ENCODE results near the gene RNLS.

The RNLS gene

GRCh38 chr10:88249450-88249849 is 333.7 kb downstream of the RNLS start:
- DNase-seq: no peak

GRCh38 chr10:88246675-88247074 is 336.4 kb downstream of the RNLS start:
- no peak for DNase-seq

- no peak for DNase-seq
Measured at GRCh38 chr10:88245974-88246511, 337.1 kb downstream of the RNLS start.

- DNase-seq: no peak
Measured at GRCh38 chr10:88244781-88245625, 338.1 kb downstream of the RNLS start.

- no peak for DNase-seq
Measured at GRCh38 chr10:88243836-88244730, 339.0 kb downstream of the RNLS start.

- DNase-seq: no peak
Measured at GRCh38 chr10:88243202-88243744, 339.8 kb downstream of the RNLS start.

GRCh38 chr10:88241501-88241900 is 341.6 kb downstream of the RNLS start:
- no peak for DNase-seq

GRCh38 chr10:88239212-88239611 is 343.9 kb downstream of the RNLS start:
- no peak for DNase-seq

GRCh38 chr10:88238615-88238914 is 344.6 kb downstream of the RNLS start:
- no peak for DNase-seq

GRCh38 chr10:88237896-88238614 is 345.1 kb downstream of the RNLS start:
- no peak for DNase-seq

GRCh38 chr10:88236121-88236743 is 346.9 kb downstream of the RNLS start:
- DNase-seq: no peak

GRCh38 chr10:88234297-88234696 is 348.8 kb downstream of the RNLS start:
- no peak for DNase-seq

GRCh38 chr10:88233870-88234269 is 349.2 kb downstream of the RNLS start:
- no peak for DNase-seq

GRCh38 chr10:88232983-88233543 is 350.1 kb downstream of the RNLS start:
- no peak for DNase-seq

GRCh38 chr10:88232029-88232895 is 350.9 kb downstream of the RNLS start:
- no peak for DNase-seq

GRCh38 chr10:88230251-88230650 is 352.9 kb downstream of the RNLS start:
- DNase-seq: no peak

GRCh38 chr10:88228130-88228529 is 355.0 kb downstream of the RNLS start:
- no peak for DNase-seq

- DNase-seq: no peak
Measured at GRCh38 chr10:88227342-88228018, 355.6 kb downstream of the RNLS start.

- no peak for DNase-seq
Measured at GRCh38 chr10:88226891-88227290, 356.2 kb downstream of the RNLS start.

- no peak for DNase-seq
Measured at GRCh38 chr10:88226071-88226659, 357.0 kb downstream of the RNLS start.
